HL-60/S4 treated with phorbol 12-myristate 13-acetate at 8.2 ng/mL for 4 days and 3 days (cell line): ENCODE data around the gene XPA.
"Not testable (repeated sequence)": the region's sequence is repeated elsewhere in the genome, so short reads cannot be mapped to it uniquely, and the experiment has no call there.

Source experiments
- in situ Hi-C: fragments of 300-500 bp; cut with MboI; formaldehyde crosslinking; loops from 2 replicates; pipeline ENCODE4 v1.15.0; 2022; ENCODE audit warnings: low sequenced_read_pairs

XPA gene

GRCh38 chr9:97696803-97697601 is at the start of gene XPA:
XPA (minus strand) TSS chr9:97697340; CDS start chr9:97697292, 48 bp downstream.
- in situ Hi-C loops, result no loop called here

DNA sequence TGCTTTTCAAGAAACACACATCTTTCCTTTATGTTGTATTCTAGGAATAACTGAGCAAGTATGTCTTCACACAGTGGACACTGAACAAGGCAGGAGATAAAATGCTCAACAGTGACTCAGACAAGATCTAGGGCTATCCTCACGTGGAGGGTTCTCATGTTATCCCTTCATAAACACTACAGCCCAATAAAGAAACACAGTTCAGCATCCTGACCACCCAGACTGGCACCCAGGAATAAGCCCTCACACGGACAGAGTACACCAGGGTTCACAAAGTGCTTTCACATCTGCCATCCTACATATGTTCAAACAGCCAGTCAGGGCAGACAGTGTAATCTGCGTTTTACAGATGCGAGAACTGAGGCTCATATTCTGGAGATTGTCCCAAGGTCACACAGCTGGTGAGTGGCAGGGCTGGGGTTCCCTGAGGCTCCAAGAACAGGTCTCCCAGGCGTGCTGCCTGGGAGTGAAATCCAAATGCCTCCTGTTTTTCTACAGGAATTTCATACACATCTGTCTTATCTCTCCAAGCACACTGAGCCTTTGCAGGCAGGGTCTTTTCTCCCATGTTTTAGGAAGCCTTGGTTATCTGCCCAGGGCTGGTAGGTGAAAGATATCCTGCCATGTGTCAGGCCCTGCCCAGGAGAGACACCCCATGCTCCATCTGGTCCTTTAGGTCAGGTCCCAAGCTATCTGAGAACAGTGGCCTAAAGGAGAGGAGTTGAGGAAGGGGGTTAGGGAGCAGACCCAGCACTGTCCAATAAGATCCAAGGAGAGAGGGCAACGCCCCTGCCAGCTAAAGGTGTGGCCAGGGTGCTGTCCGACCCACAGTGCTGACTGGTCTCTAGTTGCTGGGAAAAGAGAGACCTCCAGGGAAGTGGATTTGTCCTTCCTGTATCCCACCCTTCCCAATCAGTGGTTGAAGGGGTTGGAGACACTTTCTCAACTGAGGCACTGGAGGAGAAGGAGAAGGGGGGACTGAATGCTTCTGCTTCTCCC is 47.9 kb upstream of the XPA start:
- in situ Hi-C loops, result no loop called here

DNA sequence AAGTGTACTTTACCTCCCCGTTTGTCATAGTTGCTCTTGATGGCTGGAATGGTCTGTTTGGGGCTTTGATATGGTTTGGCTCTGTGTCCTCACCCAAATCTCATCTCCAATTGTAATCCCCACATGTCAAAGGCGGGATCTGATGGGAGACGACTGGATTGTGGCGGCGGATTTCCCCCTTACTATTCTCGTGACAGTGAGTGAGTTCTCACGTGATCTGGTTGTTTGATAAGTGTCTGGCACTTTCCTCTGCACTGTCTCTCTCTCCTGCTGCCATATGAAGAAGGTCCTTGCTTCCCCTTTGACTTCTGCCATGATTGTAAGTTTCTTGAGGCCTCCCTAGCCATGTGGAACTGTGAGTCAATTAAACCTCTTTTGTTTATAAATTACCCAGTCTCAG is 46.9 kb upstream of the XPA start:
- in situ Hi-C loops, result not testable (repeated sequence)

DNA sequence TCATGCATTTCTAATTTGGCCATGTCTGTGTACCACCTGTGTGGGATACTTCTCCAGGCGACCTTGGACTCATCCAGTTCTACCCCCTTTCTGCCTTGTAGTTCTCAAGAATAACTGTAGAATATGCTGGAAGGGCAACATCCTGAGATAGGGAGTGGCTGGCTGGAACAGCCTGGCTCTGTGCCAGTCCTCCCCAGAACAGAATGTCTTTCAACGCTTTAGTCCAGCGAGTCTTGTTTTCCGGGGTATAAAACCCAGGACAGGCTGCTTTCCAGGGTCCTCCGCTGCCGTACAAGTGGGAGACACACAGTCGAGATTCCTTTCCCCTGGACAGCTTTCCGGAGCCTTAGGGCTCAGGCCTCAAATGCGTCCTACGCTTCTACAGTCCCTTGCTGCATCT is 45.4 kb upstream of the XPA start:
- in situ Hi-C loops, result no loop called here

DNA sequence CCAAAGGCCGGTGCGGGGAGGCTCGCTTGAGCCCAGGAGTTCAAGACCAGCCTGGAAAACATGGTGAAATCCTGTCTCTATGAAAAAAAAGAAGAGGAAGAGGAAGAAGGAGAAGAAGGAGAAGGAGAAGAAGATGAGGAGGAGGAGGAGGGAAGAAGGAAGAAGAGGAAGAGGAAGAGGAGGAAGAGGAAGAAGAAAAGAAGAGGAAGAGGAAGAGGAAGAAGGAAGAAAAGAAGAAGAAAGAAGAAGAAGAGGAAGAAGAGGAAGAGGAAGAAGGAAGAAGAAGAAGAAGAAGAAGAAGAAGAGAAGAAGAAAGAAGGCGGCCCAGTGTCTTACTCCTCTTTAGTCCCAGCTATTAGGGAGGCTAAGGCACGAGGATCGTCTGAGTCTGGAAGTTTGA is 44.8 kb upstream of the XPA start:
- in situ Hi-C loops, result no loop called here

DNA sequence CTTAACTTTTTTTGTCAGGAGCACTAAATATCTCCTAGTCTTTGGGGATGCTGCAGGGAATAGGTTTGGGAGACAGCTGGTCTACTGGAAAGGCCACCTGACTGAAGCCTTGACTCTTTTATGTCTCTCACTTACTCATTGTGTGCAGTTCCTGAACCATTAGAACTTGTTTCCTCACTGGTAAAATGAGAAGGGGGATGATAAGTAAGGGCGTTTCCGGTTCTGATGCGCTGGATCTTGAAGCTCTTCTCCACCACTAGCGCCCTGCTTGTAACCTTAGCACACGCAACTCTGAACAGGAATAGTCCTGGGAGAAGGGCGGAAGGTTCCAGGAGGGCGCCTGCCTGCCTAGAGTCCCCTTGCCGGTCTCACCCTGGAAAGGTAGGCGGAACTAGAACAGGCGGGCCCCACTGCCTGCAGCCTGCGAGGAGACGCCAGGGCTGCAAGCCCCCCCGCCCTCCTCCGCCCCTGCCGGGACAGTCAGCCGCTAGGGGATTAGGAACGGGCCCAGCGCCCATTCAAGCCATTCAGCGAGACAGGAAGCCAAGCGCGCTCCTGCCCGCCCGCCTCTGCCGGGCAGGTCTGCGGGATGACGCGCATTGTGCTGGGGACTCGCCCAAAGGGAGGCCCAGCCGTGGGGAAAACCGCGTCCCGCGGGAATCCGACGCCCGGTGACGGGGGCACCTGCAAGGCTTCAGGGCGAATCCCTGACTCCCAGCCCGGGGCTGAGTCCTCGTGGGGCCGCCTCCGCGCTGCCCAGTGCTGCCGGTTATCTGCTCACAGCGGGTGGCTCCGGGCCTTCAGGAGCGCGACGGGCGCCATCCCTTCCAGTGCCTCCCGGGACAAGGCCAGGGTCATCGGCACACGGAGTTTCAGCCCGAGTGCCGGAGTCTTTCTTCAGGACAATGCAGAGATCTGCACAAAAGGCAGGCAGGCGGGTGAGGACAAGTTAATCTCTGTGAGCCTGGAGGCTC is 44.0 kb upstream of the XPA start:
- in situ Hi-C loops, result no loop called here

GRCh38 chr9:97737429-97737828 is 40.3 kb upstream of the XPA start:
- in situ Hi-C loops, result no loop called here

DNA sequence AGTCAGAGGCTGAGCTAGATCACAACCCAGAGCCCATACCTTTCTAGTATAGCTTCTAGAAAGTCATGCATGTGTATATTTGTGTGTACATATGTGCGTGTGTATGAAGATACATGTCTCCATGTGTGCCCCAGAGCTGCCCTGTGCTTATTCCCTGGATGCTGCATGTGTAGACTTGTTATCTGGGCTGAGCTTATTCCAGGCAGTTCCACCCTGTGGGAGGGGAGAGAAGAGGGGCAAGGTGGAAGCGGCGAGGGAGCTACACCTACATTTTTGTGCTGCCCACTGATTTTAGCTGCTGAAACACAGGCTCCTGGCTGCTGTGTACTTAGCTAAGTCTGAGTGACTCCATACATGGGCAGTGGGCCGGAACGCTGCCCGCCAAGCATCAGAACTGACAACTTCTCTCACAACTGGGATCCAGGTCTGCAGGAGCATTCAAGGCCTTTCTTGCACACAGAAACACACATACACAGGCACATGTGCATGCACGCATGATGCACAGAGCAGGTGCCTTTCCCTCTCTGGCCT is 38.0 kb upstream of the XPA start:
- in situ Hi-C loops, result no loop called here

- in situ Hi-C loops, result no loop called here
Measured at GRCh38 chr9:97726716-97727115, 29.6 kb upstream of the XPA start.

DNA sequence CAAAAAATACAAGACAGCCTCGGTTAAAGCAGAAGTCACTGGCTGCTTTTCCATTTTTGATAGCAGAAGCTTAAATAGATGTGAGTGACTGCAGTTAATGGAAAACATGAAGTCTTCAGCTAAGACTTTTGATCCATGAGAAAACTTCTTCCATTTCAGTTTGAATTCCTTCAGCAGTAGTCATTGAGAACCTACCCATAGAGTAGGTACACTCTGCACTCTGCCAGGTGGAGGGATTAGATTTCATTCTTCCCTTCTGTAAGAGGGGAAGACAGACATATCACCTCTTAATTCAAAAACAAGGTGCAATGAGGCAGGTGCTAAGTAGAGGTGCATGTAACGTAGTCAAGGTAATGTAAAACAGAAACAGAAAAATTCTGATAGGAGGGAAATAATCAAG is 26.7 kb upstream of the XPA start:
- in situ Hi-C loops, result loop anchor here (25.0 kb wide), 1 partner anchor 163 kb away; no protein-coding TSS in a partner anchor

- in situ Hi-C loops, result loop anchor here (25.0 kb wide), 1 partner anchor 165 kb away; no protein-coding TSS in a partner anchor
Measured at GRCh38 chr9:97722331-97722730, 25.2 kb upstream of the XPA start.

GRCh38 chr9:97721396-97721795 is 24.3 kb upstream of the XPA start:
- in situ Hi-C loops, result loop anchor here (25.0 kb wide), 1 partner anchor 166 kb away; no protein-coding TSS in a partner anchor

GRCh38 chr9:97717866-97718265 is 20.7 kb upstream of the XPA start:
- in situ Hi-C loops, result loop anchor here (25.0 kb wide), 1 partner anchor 169 kb away; no protein-coding TSS in a partner anchor

- in situ Hi-C loops, result loop anchor here (25.0 kb wide), 1 partner anchor 173 kb away; no protein-coding TSS in a partner anchor
Measured at GRCh38 chr9:97714435-97714834, 17.3 kb upstream of the XPA start.

DNA sequence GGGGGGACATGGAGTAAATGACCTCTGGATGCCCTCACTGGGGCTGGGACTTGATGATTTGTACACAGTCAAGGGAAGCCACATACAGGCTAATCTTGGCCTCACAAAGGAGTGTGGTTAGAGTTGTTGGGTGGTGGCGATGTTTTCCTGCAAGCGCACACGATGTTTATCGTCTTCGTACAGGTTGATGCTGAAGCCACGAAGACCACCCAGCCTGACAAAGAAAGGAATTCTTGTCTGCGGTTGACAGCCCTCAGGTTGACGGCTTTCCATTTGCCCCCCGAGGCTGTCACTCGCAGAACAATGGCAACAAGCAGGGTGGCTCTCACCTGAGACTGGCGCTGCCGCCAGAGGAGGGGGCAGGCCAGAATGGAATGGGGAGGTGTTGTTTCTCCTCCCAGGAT is 14.1 kb upstream of the XPA start:
- in situ Hi-C loops, result loop anchor here (25.0 kb wide), 1 partner anchor 176 kb away; no protein-coding TSS in a partner anchor

- in situ Hi-C loops, result loop anchor here (25.0 kb wide), 1 partner anchor 177 kb away; no protein-coding TSS in a partner anchor
Measured at GRCh38 chr9:97710356-97711222, 13.4 kb upstream of the XPA start.

DNA sequence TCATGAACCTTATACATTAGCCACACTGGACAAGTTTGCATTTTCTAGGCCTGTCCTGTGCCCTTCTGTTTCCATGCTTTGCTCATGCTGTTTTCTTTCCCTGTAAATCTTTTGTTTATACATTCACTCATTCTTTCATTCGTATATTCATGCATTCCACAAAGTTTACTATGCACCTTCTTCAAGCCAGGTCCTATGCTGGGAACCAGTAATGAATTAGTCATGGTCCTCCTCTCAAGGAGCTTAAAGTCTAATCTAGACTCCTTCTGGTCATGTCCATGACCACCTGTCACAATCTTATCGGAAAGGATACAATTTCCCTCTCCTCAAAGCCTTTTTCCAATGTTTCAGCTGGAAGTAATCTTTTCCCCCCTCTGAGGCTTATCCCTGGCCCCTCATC is 9.1 kb upstream of the XPA start:
- in situ Hi-C loops, result loop anchor here (25.0 kb wide), 1 partner anchor 181 kb away; no protein-coding TSS in a partner anchor

DNA sequence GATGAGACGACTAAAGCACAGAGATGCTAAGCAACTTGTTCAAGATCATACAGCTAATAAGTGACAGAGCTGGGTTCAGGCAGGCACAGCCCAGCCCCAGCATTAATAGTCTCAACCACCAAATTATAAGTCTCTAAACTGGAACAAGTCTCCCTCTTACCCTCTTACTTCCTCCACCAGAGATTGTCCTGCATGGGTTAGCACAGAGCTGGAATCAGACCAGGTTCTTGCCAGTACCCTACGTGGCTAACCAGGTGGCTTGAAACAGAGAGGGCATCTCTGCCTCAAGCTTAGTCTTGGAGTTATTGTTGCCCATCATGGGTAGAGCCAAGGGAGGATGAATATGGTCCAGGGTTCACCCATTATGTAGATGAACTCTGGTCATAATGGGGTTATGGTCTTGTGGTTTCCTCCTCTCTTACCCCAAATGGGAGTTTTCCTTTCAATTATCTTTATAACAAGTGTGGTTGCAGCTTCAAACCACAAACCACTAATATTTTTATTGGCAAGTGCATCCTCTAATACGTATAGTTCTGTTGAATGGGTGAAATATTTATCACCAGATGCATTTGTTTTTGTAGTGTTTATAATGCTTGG is 8.3 kb upstream of the XPA start:
- in situ Hi-C loops, result loop anchor here (25.0 kb wide), 1 partner anchor 182 kb away; no protein-coding TSS in a partner anchor
